ENCODE measurements around the gene SUGCT.

DNA sequence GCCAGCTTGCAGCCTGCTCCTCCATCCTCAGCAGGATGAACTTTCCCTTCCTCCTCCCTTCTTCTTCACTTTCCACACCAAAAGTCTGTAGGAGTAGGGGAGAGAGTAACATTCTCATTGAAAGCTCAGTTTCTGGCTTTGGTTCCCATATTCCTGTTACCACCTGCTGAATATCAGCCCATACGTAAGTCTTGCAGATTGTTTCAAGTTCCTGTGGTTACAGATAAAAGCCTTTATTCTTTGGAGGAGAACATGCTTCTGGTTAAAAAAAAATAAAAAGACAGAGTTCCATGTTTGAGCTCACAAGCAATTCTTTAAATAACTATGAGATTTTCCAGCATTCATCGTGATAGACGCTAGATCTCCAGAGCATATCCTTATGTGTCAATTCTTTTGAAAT lies 637.3 kb downstream of the SUGCT start:
- TF ChIP-seq, protein P1, sequence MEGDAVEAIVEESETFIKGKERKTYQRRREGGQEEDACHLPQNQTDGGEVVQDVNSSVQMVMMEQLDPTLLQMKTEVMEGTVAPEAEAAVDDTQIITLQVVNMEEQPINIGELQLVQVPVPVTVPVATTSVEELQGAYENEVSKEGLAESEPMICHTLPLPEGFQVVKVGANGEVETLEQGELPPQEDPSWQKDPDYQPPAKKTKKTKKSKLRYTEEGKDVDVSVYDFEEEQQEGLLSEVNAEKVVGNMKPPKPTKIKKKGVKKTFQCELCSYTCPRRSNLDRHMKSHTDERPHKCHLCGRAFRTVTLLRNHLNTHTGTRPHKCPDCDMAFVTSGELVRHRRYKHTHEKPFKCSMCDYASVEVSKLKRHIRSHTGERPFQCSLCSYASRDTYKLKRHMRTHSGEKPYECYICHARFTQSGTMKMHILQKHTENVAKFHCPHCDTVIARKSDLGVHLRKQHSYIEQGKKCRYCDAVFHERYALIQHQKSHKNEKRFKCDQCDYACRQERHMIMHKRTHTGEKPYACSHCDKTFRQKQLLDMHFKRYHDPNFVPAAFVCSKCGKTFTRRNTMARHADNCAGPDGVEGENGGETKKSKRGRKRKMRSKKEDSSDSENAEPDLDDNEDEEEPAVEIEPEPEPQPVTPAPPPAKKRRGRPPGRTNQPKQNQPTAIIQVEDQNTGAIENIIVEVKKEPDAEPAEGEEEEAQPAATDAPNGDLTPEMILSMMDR (IDR thresholded peaks at IDR 0.05 in 8 of 11, conservative IDR thresholded peaks at IDR 0.05 in 3 of 11): no peak
- no peak for TF ChIP-seq POLR2A (IDR thresholded peaks at IDR 0.05)
- no peak for TF ChIP-seq POLR2AphosphoS5 (IDR thresholded peaks at IDR 0.05)
